ENCODE results near the gene PAXX. TPM values are rescaled to one million over a fixed set of nuclear protein-coding genes. Genes with fewer than 3 reads are reported as not detected.

The PAXX gene
- polyA plus RNA-seq, 1 donor (not counting 4 experiments of a cell fraction or from before 2014, with no cell fraction given): 11.2 TPM

DNA sequence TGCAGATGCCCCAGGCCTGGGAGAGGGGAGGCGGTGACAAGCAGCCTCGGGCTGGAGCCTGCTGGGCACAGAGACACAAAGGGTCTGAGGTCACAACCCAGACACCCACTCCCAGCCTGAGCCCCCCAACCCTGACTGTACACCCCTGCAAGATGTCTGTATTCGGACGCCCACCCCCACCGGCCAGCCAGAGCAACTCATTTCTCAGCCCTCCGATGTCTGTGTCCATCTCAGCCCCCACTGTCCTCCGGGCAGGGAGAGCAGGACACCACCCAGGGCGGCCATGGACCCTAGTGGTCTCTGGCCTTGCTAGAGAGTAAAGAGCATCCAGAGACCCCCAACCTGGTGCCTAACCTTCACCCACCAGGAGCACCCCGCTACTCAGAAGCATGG lies 36.3 kb upstream of the PAXX start:
- no peak overlapping the region for H3K9ac ChIP-seq (ENCODE audit: control insufficient read depth, extremely low read depth, insufficient read depth, low read length)
- FAIRE-seq: no peak
- H3K9me1 ChIP-seq (ENCODE audit: control insufficient read depth, extremely low read depth, insufficient read depth, low read length): no peaks in the 10 kb centered on the region
- no peak overlapping the region for H3K27ac ChIP-seq (ENCODE audit: control insufficient read depth, insufficient read depth, low read length)
- dilution Hi-C loops (cut with MboI; ENCODE audit: extremely low pct_ligation_motif_present, low sequenced_read_pairs): no loop called here
- no peaks in the 10 kb centered on the region for H4K20me1 ChIP-seq (ENCODE audit: control insufficient read depth, extremely low read depth, insufficient read depth, low read length)
- TF ChIP-seq, protein P1, sequence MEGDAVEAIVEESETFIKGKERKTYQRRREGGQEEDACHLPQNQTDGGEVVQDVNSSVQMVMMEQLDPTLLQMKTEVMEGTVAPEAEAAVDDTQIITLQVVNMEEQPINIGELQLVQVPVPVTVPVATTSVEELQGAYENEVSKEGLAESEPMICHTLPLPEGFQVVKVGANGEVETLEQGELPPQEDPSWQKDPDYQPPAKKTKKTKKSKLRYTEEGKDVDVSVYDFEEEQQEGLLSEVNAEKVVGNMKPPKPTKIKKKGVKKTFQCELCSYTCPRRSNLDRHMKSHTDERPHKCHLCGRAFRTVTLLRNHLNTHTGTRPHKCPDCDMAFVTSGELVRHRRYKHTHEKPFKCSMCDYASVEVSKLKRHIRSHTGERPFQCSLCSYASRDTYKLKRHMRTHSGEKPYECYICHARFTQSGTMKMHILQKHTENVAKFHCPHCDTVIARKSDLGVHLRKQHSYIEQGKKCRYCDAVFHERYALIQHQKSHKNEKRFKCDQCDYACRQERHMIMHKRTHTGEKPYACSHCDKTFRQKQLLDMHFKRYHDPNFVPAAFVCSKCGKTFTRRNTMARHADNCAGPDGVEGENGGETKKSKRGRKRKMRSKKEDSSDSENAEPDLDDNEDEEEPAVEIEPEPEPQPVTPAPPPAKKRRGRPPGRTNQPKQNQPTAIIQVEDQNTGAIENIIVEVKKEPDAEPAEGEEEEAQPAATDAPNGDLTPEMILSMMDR (optimal IDR thresholded peaks at IDR 0.05 in 1 of 3, IDR thresholded peaks at IDR 0.05 in 1 of 3, conservative IDR thresholded peaks at IDR 0.05 in 1 of 3; ENCODE audit: extremely low read depth in 1 of 3, insufficient read depth in 2 of 3, low read length in 3 of 3): no peak
- TF ChIP-seq EZH2 (IDR thresholded peaks at IDR 0.05; ENCODE audit: low read length): no peak
- peaks cover 5% of the 10 kb centered on the region for H3K27me3 ChIP-seq (ENCODE audit: control insufficient read depth, extremely low read depth, insufficient read depth, low read length)
- no peak overlapping the region for H3K4me2 ChIP-seq (ENCODE audit: control insufficient read depth, extremely low read depth, insufficient read depth, low read depth, low read length)
- H2AFZ ChIP-seq (ENCODE audit: control insufficient read depth, low read length): no peak overlapping the region
- no peaks in the 10 kb centered on the region for H3K36me3 ChIP-seq (ENCODE audit: control insufficient read depth in 2 of 2, extremely low read depth in 1 of 2, insufficient read depth in 2 of 2, low read length in 2 of 2)
- DNase-seq (ENCODE audit: low read depth, low spot score): no peak
- H3K9me3 ChIP-seq (ENCODE audit: control insufficient read depth, low read depth, low read length): no peaks in the 10 kb centered on the region
- no peak overlapping the region for H3K4me3 ChIP-seq (ENCODE audit: control insufficient read depth in 2 of 3, extremely low read depth in 1 of 3, insufficient read depth in 2 of 3, low read depth in 1 of 3, low read length in 3 of 3)
- H3K4me1 ChIP-seq (ENCODE audit: control insufficient read depth, extremely low read depth, insufficient read depth, low read length): no peaks in the 10 kb centered on the region
- no peaks in the 10 kb centered on the region for H3K79me2 ChIP-seq (ENCODE audit: control insufficient read depth, insufficient read depth, low read length)

DNA sequence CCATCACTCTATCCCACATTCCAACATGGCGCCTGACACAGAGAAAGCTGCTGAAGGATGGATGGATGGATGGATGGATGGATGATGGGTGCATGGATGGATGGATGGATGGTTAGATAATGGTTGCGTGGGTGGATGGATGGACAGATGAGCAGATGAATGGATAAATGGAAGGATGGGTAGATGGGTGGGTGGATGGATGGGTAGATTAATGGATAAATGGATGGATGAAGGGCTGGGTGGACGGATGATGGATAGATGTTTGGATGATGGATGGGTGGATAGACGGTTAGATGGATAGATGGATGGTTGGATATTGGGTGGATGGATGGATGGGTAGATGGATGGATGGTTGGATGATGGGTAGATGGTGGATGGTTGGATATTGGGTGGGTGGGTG lies 35.6 kb upstream of the PAXX start:
- Histone ChIP-seq H3K27me3 (ENCODE audit: control insufficient read depth, extremely low read depth, insufficient read depth, low read length) (peaks cover 5% of the 10 kb centered on the region), H3K4me1 (ENCODE audit: control insufficient read depth, extremely low read depth, insufficient read depth, low read length) (no peaks in the 10 kb centered on the region), H4K20me1 (ENCODE audit: control insufficient read depth, extremely low read depth, insufficient read depth, low read length) (no peaks in the 10 kb centered on the region), H3K9ac (ENCODE audit: control insufficient read depth, extremely low read depth, insufficient read depth, low read length) (no peak overlapping the region), H3K9me3 (ENCODE audit: control insufficient read depth, low read depth, low read length) (no peaks in the 10 kb centered on the region), H3K4me3 (ENCODE audit: control insufficient read depth in 2 of 3, extremely low read depth in 1 of 3, insufficient read depth in 2 of 3, low read depth in 1 of 3, low read length in 3 of 3) (no peak overlapping the region), H3K36me3 (ENCODE audit: control insufficient read depth in 2 of 2, extremely low read depth in 1 of 2, insufficient read depth in 2 of 2, low read length in 2 of 2) (no peaks in the 10 kb centered on the region), H3K9me1 (ENCODE audit: control insufficient read depth, extremely low read depth, insufficient read depth, low read length) (no peaks in the 10 kb centered on the region), H3K79me2 (ENCODE audit: control insufficient read depth, insufficient read depth, low read length) (no peaks in the 10 kb centered on the region), H3K27ac (ENCODE audit: control insufficient read depth, insufficient read depth, low read length) (no peak overlapping the region), H2AFZ (ENCODE audit: control insufficient read depth, low read length) (no peak overlapping the region), H3K4me2 (ENCODE audit: control insufficient read depth, extremely low read depth, insufficient read depth, low read depth, low read length) (no peak overlapping the region)
- no peak for FAIRE-seq
- DNase-seq (ENCODE audit: low read depth, low spot score): no peak
- no peak for TF ChIP-seq EZH2 (IDR thresholded peaks at IDR 0.05; ENCODE audit: low read length)
- TF ChIP-seq, protein P1 (optimal IDR thresholded peaks at IDR 0.05 in 1 of 3, IDR thresholded peaks at IDR 0.05 in 1 of 3, conservative IDR thresholded peaks at IDR 0.05 in 1 of 3; ENCODE audit: extremely low read depth in 1 of 3, insufficient read depth in 2 of 3, low read length in 3 of 3): no peak
- dilution Hi-C loops (cut with MboI; ENCODE audit: extremely low pct_ligation_motif_present, low sequenced_read_pairs): no loop called here
